Sigmoid colon (tissue), 4 donors: Measurements from ENCODE around the gene FAM210A.

Experiments used
- CTCF ChIP-seq, 4 experiments: fragments of 450-650 bp in 3 of 4; fragments of 200-600 bp in 1 of 4; IDR thresholded peaks; one replicate each; pipeline ENCODE4 v1.5.1; 2016 to 2019; ENCODE audit warnings: antibody characterized with exemption in 4 of 4, mild to moderate bottlenecking in 3 of 4, moderate library complexity in 2 of 4
- EP300 ChIP-seq, 4 donors: sonication (generic); formaldehyde crosslinking; IDR thresholded peaks; one replicate each; pipeline ENCODE4 v1.6.1; 2017; ENCODE audit warnings: antibody characterized with exemption in 4 of 4
- POLR2A ChIP-seq, 2 donors: fragments of 450-650 bp; IDR thresholded peaks; one replicate each; pipeline ENCODE4 v1.6.1; 2016; ENCODE audit warnings: antibody characterized with exemption in 2 of 2, mild to moderate bottlenecking in 2 of 2, moderate library complexity in 2 of 2

DNA sequence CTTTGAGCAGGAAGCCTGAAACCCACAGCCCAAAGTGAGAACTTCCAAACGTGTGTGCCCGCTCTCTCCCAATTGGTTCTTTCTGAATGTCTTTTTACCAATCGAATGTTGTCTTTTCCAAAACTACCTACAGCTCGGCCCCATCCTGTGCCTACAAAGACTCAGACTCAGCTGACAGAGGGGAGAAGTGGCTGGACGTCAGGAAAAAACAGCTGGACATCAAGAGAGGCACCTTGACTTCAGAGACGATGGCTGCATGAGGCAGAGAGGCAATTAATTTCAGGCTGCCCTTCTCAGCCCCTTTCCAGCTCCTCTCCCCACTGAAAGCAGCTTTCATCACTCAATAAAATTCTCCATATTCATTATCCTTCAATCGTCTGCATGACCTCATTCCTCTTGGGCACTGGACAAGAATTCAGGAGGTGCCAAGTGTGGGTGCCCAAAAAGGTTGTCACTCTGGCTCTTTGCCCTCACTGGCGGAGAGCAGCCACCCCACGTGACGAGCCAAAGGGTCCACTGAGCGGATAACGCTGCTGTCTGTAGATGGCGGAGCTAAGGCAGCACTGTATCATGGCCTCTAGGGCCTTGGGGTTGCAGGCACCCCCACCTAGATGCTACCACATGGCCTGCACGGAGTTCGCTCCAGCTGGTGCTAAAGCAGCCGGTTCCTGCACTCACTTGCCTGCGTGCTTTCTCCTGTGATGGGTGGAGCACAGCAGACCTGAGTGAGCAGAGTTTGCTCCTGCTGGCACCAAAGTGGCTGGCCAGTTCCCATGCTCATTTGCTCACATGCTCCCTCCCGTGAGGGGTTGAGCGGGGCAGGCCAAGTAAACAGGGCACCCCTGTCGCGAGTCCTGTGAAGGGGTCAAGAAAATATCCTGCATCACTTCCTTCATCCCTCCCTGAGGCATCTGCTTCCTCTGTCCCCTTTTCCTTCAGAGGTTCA, 37.9 kb downstream of the FAM210A start:
- TF ChIP-seq CTCF (IDR thresholded peaks at IDR 0.05) (no peak), EP300 (IDR thresholded peaks at IDR 0.05) (no peak), POLR2A (IDR thresholded peaks at IDR 0.05) (no peak)
